Activated CD8-positive, alpha-beta T cell treated with anti-CD3 and anti-CD28 coated beads, Interleukin-2, amount 10 ng/mL, durations not matched to agents 7 days and 5 days (primary cell): ENCODE data around the gene SDHB. TPM values are rescaled to one million over a fixed set of nuclear protein-coding genes. Genes with fewer than 3 reads are reported as not detected.

Experiments
- ATAC-seq: fragments of 150-1000 bp; cut with Tn5 transposase; one replicate; pipeline ENCODE4 v1.10.0; 2021; ENCODE audit warnings: moderate library complexity
- CTCF ChIA-PET: fragments of 350-600 bp; sonication (Branson Sonifier 250); formaldehyde crosslinking; loops from one replicate; lab custom pipeline; 2021; ENCODE audit warnings: antibody characterized with exemption; lab: Charles Lee
- POLR2A ChIA-PET: fragments of 350-600 bp; sonication (Branson Sonifier 250); formaldehyde crosslinking; loops from one replicate; lab custom pipeline; 2021; ENCODE audit warnings: antibody characterized with exemption; lab: Charles Lee
- DNase-seq: peaks from one replicate; pipeline ENCODE4 v3.0.0-alpha.2; 2020
- H3K27ac Mint-ChIP-seq: one replicate; pipeline ENCODE4 v1.8.0; 2021; ENCODE audit warnings: mild to moderate bottlenecking, mixed read lengths
- H3K27me3 Mint-ChIP-seq: one replicate; pipeline ENCODE4 v1.8.0; 2021; ENCODE audit warnings: low read depth, mixed read lengths
- H3K36me3 Mint-ChIP-seq: one replicate; pipeline ENCODE4 v1.8.0; 2021; ENCODE audit warnings: low read depth, mixed read lengths
- H3K4me1 Mint-ChIP-seq: one replicate; pipeline ENCODE4 v1.8.0; 2021; ENCODE audit warnings: low read depth, mixed read lengths
- H3K4me3 Mint-ChIP-seq: one replicate; pipeline ENCODE4 v1.8.0; 2021; ENCODE audit warnings: mild to moderate bottlenecking, mixed read lengths
- H3K9me3 Mint-ChIP-seq: one replicate; pipeline ENCODE4 v1.8.0; 2022; ENCODE audit warnings: mixed read lengths; ENCODE audit not compliant: insufficient read depth
- total RNA-seq, 2 experiments: library from RNA; stranded (reverse); gene quantifications; one replicate each; pipeline ENCODE4 v1.2.3, GENCODE V29; 2021

Gene SDHB
- total RNA-seq, 2 experiments from 2014 or later: 90.4 to 101 TPM

DNA sequence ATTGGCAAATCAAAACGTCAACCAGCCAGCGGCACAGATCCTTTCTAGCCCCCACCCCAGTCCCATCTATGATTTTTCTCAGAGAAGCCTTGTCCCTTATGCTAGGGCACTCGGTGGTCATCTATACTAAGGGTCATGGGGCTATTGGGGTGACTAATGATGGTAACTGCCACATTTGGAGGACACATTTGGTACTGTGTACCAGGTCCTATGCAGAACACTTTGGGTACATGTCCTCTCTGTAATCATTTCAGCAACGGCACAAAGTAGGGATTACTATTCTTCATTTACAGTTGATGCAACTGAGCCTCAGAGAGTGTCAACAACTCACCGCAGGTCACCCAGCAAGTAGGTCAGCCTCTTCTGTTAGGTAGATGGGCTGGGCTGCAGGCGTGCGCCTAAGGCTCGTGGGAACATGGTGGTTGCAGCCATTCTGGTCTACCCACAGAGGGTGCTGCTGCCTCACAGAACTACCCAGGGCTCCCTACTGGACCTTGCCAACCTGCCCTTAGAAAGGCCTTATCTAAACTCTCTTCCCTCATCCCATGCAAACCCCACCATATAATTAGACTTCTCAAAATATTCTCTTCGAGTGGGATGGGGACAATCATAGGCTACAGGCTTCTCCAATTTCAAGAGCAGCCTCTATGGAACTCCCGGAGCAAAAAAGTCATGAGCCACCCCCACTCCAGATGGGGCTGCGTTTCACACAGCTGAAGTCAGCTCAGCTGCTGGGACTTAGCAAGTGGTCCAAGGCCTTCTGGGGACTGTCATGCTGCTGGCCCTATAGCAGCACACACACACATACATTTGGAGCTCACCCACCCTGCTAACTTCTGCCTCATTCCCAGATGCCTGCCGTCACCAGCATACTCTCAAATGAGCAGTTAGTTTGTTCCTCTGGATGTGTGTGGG is 5.8 kb upstream of the SDHB start:
- POLR2A ChIA-PET: no interaction called here
- no peaks in the 10 kb centered on the region for H3K9me3 Mint-ChIP-seq
- H3K4me1 Mint-ChIP-seq: peaks cover 10% of the 10 kb centered on the region
- peaks cover 12% of the 10 kb centered on the region for H3K27me3 Mint-ChIP-seq
- ATAC-seq: peak; percentile 92
- CTCF ChIA-PET: interaction anchor here (4.7 kb wide), 1 partner anchor 16 kb away, joined by 27 read pairs; no protein-coding TSS in a partner anchor
- no peaks in the 10 kb centered on the region for H3K36me3 Mint-ChIP-seq
- no peak overlapping the region for H3K4me3 Mint-ChIP-seq
- H3K27ac Mint-ChIP-seq: no peak overlapping the region
- peak; percentile 61 for DNase-seq

DNA sequence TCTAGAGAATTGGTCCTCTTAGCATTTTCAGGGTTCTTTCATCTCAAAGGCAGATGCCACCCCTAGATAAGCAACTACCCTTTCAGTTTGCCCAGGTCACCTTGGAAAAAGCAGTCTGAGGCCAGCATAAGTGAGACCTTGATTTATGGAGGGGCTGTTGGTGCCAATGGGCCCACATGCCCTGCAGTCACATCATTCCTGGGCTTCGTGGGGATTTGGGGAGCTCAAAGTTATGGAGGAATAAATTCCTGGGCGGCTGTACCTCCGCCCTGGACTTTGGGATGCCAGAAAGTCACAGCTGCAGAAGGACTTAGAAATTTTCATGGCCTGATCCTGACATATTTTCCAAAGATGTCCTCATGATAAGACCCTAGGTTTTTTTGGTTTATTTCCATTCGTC is 2.7 kb upstream of the SDHB start:
- ChIA-PET CTCF (no interaction called here), POLR2A (no interaction called here)
- no peak for ATAC-seq
- H3K9me3 Mint-ChIP-seq: no peaks in the 10 kb centered on the region
- H3K27me3 Mint-ChIP-seq: peaks cover 8% of the 10 kb centered on the region
- DNase-seq: no peak
- H3K36me3 Mint-ChIP-seq: peaks cover 2% of the 10 kb centered on the region
- peaks cover 20% of the 10 kb centered on the region for H3K4me1 Mint-ChIP-seq
- H3K4me3 Mint-ChIP-seq: no peak overlapping the region
- H3K27ac Mint-ChIP-seq: no peak overlapping the region

GRCh38 chr1:17055801-17056200 is 2.0 kb upstream of the SDHB start:
- ATAC-seq (no peak), DNase-seq (no peak)
- Mint-ChIP-seq H3K36me3 (peaks cover 8% of the 10 kb centered on the region), H3K4me1 (peaks cover 27% of the 10 kb centered on the region), H3K27ac (no peak overlapping the region), H3K27me3 (peaks cover 8% of the 10 kb centered on the region), H3K9me3 (no peaks in the 10 kb centered on the region), H3K4me3 (no peak overlapping the region)
- POLR2A ChIA-PET: no interaction called here
- CTCF ChIA-PET: no interaction called here

DNA sequence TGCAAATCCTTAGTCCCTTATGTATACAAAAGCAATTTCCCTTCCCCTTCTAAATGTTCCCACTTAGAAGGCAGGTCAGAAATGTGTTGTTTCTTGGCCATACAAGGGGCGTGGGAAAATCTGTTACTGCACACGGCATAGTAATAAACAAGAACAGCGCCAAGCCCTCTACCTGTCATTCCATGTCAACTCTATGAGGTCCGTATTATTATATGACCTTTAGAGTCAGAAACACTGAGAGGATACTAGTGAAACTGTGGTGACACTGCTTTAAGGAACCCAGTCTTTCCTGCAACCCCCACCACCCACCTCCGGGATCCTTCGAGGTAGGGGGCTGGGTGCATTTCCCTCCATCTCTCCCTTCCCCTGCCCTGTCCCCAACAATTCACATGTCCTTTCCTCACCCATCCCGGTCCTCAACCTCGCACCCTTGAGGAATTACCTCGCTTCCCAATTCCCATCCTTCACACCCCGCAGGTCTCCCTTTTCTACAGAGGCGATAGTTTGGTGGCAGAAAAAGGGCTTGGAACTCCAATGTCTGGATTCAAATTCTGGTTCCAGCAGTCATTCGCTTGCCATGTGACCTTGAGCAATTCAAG is 647 bp downstream of the SDHB start:
- Mint-ChIP-seq H3K27ac (peak overlapping the region; percentile 97), H3K9me3 (no peaks in the 10 kb centered on the region), H3K4me3 (peak overlapping the region; percentile 99), H3K27me3 (peaks cover 3% of the 10 kb centered on the region), H3K36me3 (peaks cover 8% of the 10 kb centered on the region), H3K4me1 (peaks cover 32% of the 10 kb centered on the region)
- ATAC-seq (no peak), DNase-seq (no peak)
- ChIA-PET POLR2A (interaction anchor here (0.7 to 1.1 kb wide), 2 partner anchors 385 to 452 kb away, joined by 3 to 4 read pairs; no protein-coding TSS in a partner anchor), CTCF (no interaction called here)

GRCh38 chr1:17052641-17053040 is 1.2 kb downstream of the SDHB start:
- Mint-ChIP-seq H3K27me3 (no peaks in the 10 kb centered on the region), H3K4me3 (peak overlapping the region; percentile 99), H3K9me3 (no peaks in the 10 kb centered on the region), H3K36me3 (peaks cover 8% of the 10 kb centered on the region), H3K4me1 (peaks cover 37% of the 10 kb centered on the region), H3K27ac (peak overlapping the region; percentile 33)
- DNase-seq: no peak
- ChIA-PET POLR2A (no interaction called here), CTCF (no interaction called here)
- no peak for ATAC-seq

GRCh38 chr1:17052038-17052437 is 1.8 kb downstream of the SDHB start:
- no peaks in the 10 kb centered on the region for H3K27me3 Mint-ChIP-seq
- no peaks in the 10 kb centered on the region for H3K9me3 Mint-ChIP-seq
- ChIA-PET CTCF (no interaction called here), POLR2A (interaction anchor here (0.6 kb wide), 1 partner anchor 140 kb away, joined by 3 read pairs; no protein-coding TSS in a partner anchor)
- no peak for DNase-seq
- peaks cover 37% of the 10 kb centered on the region for H3K4me1 Mint-ChIP-seq
- no peak for ATAC-seq
- peaks cover 8% of the 10 kb centered on the region for H3K36me3 Mint-ChIP-seq
- H3K27ac Mint-ChIP-seq: no peak overlapping the region
- peak overlapping the region; percentile 99 for H3K4me3 Mint-ChIP-seq

DNA sequence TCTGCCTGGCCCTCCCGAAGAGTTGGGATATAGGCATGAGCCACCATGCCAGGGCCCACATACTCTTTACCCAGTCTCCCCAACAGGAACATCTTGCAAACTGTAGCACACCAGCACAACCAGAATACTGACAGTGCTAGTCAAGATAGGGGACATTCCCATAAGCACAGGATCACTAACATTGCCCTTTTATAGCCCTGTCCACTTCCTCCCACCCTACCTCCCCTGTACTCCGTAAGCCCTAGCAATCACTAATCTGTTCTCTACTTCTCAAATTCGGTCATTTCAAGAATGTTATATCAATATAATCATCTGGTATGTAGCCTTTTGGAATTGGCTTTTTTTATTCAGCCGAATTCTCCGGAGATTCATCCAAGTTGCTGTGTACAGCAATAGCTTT is 5.9 kb downstream of the SDHB start:
- Mint-ChIP-seq H3K27me3 (no peaks in the 10 kb centered on the region), H3K27ac (peak overlapping the region; percentile 25), H3K4me3 (no peak overlapping the region), H3K9me3 (no peaks in the 10 kb centered on the region), H3K36me3 (peaks cover 26% of the 10 kb centered on the region), H3K4me1 (peaks cover 38% of the 10 kb centered on the region)
- no peak for DNase-seq
- CTCF ChIA-PET: interaction anchor here (1.3 to 4.4 kb wide), 3 partner anchors 24 to 97 kb away, joined by 3 to 29 read pairs (median 7); no protein-coding TSS in a partner anchor
- POLR2A ChIA-PET: no interaction called here
- no peak for ATAC-seq

DNA sequence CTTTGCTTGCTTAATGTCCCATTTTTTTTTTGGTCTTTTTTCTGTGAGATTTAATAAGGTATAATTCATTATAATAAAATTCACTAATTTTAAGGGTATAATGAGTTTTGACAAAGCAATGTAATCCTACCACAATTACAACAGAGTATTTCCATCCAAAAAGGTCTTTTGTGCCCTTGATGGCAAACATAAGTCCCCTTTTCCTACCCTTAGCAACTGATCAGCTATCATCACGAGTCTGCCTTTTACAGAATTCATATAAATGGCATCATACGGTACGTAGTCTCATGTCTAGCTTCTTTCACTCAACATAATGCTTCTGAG is 7.5 kb downstream of the SDHB start:
- ChIA-PET POLR2A (interaction anchor here (1.0 kb wide), 1 partner anchor 37 kb away, joined by 3 read pairs; no protein-coding TSS in a partner anchor), CTCF (interaction anchor here (0.7 to 4.4 kb wide), 19 partner anchors 10 to 426 kb away, joined by 3 to 29 read pairs (median 4); partner anchors contain the start of gene CROCC)
- peaks cover 26% of the 10 kb centered on the region for H3K4me1 Mint-ChIP-seq
- H3K27me3 Mint-ChIP-seq: no peaks in the 10 kb centered on the region
- DNase-seq: no peak
- H3K27ac Mint-ChIP-seq: no peak overlapping the region
- no peak for ATAC-seq
- no peaks in the 10 kb centered on the region for H3K9me3 Mint-ChIP-seq
- peaks cover 29% of the 10 kb centered on the region for H3K36me3 Mint-ChIP-seq
- no peak overlapping the region for H3K4me3 Mint-ChIP-seq

DNA sequence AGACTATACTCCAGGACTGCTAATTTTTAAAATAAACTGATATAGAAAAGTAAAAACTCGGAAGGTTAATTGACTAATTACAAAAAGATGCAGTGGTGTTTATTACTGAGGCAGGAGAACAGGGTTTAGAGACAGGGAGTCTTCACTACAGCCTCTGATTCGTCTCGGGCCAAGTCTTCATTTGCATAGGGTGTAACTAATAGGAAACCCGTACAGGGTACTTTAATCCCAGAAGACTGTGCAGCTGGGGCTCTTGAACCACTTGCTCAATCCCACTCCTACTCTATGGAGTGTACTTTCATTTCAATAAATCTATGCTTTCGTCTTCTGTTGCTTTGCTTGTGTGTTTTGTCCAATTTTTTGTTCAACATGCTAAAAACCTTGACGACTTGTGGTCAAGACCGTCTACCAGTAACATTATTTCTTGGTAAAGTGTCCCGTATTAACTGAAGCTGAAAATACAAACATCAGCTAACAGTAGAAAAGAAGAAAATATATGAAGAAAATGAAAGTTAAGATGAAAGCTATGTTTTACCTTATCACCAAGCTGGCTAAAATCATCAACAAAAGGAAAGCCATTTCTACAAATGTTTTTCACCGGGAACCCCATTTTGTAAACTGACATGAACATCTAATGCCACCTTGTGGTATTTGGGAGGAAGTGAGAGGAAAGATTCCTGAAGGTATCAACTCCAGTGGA is 8.0 kb downstream of the SDHB start:
- peaks cover 26% of the 10 kb centered on the region for H3K36me3 Mint-ChIP-seq
- POLR2A ChIA-PET: interaction anchor here (1.0 kb wide), 1 partner anchor 36 kb away, joined by 3 read pairs; no protein-coding TSS in a partner anchor
- H3K4me3 Mint-ChIP-seq: no peak overlapping the region
- H3K9me3 Mint-ChIP-seq: no peaks in the 10 kb centered on the region
- DNase-seq (no peak), ATAC-seq (no peak)
- H3K27me3 Mint-ChIP-seq: no peaks in the 10 kb centered on the region
- H3K27ac Mint-ChIP-seq: peak overlapping the region; percentile 61
- CTCF ChIA-PET: interaction anchor here (0.7 to 4.4 kb wide), 20 partner anchors 9 to 425 kb away, joined by 3 to 29 read pairs (median 4); partner anchors contain the start of gene CROCC
- H3K4me1 Mint-ChIP-seq: peaks cover 21% of the 10 kb centered on the region

DNA sequence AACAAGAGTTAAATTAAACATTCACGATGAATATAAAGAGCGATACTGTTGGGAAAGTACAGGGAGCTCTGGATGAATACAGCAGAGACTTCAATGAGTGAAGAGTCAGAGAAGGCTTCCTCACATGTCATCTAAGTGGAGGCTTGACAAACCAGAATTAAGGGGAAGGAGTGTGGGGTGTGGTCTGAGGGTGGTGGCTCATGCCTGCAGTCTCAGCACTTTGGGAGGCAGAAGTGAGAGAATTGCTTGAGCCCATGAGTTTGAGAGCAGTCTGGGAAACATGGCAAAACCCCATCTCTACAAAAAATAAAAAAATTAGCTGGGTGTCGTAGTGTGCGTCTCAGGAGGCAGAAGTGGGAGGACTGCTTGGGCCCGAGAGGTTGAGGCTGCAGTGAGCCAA is 8.7 kb downstream of the SDHB start:
- ChIA-PET CTCF (interaction anchor here (0.9 to 4.4 kb wide), 7 partner anchors 11 to 424 kb away, joined by 3 to 29 read pairs (median 7); no protein-coding TSS in a partner anchor), POLR2A (interaction anchor here (1.0 kb wide), 1 partner anchor 36 kb away, joined by 3 read pairs; no protein-coding TSS in a partner anchor)
- peaks cover 29% of the 10 kb centered on the region for H3K36me3 Mint-ChIP-seq
- H3K27ac Mint-ChIP-seq: no peak overlapping the region
- H3K4me3 Mint-ChIP-seq: no peak overlapping the region
- DNase-seq (no peak), ATAC-seq (no peak)
- no peaks in the 10 kb centered on the region for H3K9me3 Mint-ChIP-seq
- peaks cover 17% of the 10 kb centered on the region for H3K4me1 Mint-ChIP-seq
- no peaks in the 10 kb centered on the region for H3K27me3 Mint-ChIP-seq

- Mint-ChIP-seq H3K27ac (no peak overlapping the region), H3K4me1 (peaks cover 17% of the 10 kb centered on the region), H3K27me3 (no peaks in the 10 kb centered on the region), H3K4me3 (no peak overlapping the region), H3K36me3 (peaks cover 32% of the 10 kb centered on the region), H3K9me3 (no peaks in the 10 kb centered on the region)
- ChIA-PET POLR2A (no interaction called here), CTCF (interaction anchor here (1.4 to 4.4 kb wide), 2 partner anchors 93 to 96 kb away, joined by 3 to 29 read pairs; no protein-coding TSS in a partner anchor)
- ATAC-seq: no peak
- DNase-seq: no peak
These were observed 10.2 kb downstream of the SDHB start for GRCh38 chr1:17043676-17044075.
